Transverse colon (tissue), 4 donors: ENCODE measurements around the gene IFRD1.

Experiments used
- CTCF ChIP-seq, 5 experiments: fragments of 200-600 bp in 3 of 5; fragments of 450-650 bp in 2 of 5; sonication (generic) in 3 of 5; IDR thresholded peaks; 1 replicate in 2 of 5; 2 replicates in 3 of 5; pipeline ENCODE4 v1.5.1; 2016 to 2017; ENCODE audit warnings: antibody characterized with exemption in 5 of 5, inconsistent platforms in 3 of 5, mild to moderate bottlenecking in 2 of 5, moderate library complexity in 1 of 5
- POLR2A ChIP-seq: fragments of 450-650 bp; IDR thresholded peaks from one replicate; pipeline ENCODE4 v1.6.1; 2016; ENCODE audit warnings: antibody characterized with exemption, mild to moderate bottlenecking, moderate library complexity
- POLR2AphosphoS5 ChIP-seq, 3 donors: sonication (generic); formaldehyde crosslinking; IDR thresholded peaks; one replicate each; pipeline ENCODE4 v1.6.1; 2016; ENCODE audit warnings: antibody characterized with exemption in 3 of 3

DNA sequence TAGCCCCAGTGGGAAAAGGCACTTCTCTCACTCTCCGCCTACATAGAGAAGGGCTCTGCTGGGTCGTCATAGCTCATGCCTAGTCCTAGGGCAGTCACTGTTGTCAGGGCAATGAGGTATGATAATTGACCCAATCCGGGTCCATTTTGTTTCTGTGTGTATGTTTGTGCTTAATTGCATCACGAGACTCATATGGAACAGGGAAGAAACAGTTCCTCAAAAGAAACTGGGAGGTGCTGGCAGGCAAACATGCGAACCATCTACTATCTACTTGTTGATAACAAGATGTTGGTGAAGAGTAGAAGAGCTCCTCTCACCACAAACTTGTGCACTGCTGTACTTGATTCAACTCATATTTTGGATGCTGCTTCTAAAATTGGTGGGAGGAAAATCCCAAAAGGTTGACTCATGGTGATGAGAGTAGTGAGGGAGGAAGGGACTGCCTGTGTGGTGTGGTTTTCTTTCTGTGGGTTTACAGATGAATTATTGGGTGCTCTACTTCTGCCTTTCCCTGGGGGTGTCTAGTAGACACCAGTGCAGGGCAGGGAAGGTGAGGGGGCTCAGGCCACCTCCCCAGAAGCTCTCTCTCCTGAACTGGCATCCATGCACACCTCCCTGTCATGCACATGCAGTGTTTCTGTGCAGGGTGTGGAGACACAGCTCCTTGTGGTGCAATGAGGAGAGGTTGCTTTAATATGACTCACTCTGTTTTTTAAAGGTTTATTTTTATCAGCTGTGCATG, 59.9 kb downstream of the IFRD1 start:
- no peak for TF ChIP-seq CTCF (IDR thresholded peaks at IDR 0.05)
- TF ChIP-seq POLR2A: no peak
- TF ChIP-seq POLR2AphosphoS5 (IDR thresholded peaks at IDR 0.05): no peak
